ENCODE data around the gene PLEKHA7. TPM values are rescaled to one million over a fixed set of nuclear protein-coding genes. Genes with fewer than 3 reads are reported as not detected.

The PLEKHA7 gene
- total RNA-seq, 4 donors from 2014 or later = 14.7 to 33.5 (median 16.7) TPM

DNA sequence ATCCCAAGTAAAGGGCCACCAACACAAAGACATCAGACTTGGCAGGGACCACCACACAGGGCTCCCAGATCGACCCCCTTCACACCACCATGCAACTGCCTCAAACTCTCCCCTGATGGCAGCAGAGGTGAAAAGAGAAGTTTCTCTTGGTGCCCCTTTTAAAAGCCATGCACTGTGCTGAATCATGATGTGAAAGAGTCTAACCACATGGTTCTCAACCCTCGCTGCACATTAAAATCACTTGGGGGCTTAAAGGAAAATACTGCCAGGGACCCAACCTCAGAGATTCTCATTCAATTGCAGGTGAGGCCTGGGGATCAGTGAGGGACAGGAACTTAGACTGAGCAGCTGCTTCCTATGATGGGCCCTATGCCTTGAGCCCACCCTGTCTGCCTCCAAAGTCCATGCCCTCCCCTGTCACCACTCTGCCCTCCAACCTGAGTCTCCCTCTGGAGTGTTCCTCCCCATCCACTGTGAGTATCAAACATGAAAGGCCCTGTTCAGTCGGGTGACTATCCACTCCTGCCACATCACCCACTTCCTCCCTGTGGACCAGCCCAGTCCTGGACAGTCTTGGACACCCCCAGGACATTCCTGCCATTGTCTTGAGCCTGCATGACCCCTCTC is 40.8 kb downstream of the PLEKHA7 start:
- TF ChIP-seq, protein P1, sequence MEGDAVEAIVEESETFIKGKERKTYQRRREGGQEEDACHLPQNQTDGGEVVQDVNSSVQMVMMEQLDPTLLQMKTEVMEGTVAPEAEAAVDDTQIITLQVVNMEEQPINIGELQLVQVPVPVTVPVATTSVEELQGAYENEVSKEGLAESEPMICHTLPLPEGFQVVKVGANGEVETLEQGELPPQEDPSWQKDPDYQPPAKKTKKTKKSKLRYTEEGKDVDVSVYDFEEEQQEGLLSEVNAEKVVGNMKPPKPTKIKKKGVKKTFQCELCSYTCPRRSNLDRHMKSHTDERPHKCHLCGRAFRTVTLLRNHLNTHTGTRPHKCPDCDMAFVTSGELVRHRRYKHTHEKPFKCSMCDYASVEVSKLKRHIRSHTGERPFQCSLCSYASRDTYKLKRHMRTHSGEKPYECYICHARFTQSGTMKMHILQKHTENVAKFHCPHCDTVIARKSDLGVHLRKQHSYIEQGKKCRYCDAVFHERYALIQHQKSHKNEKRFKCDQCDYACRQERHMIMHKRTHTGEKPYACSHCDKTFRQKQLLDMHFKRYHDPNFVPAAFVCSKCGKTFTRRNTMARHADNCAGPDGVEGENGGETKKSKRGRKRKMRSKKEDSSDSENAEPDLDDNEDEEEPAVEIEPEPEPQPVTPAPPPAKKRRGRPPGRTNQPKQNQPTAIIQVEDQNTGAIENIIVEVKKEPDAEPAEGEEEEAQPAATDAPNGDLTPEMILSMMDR (IDR thresholded peaks at IDR 0.05; ENCODE audit: low read depth) = no peak

DNA sequence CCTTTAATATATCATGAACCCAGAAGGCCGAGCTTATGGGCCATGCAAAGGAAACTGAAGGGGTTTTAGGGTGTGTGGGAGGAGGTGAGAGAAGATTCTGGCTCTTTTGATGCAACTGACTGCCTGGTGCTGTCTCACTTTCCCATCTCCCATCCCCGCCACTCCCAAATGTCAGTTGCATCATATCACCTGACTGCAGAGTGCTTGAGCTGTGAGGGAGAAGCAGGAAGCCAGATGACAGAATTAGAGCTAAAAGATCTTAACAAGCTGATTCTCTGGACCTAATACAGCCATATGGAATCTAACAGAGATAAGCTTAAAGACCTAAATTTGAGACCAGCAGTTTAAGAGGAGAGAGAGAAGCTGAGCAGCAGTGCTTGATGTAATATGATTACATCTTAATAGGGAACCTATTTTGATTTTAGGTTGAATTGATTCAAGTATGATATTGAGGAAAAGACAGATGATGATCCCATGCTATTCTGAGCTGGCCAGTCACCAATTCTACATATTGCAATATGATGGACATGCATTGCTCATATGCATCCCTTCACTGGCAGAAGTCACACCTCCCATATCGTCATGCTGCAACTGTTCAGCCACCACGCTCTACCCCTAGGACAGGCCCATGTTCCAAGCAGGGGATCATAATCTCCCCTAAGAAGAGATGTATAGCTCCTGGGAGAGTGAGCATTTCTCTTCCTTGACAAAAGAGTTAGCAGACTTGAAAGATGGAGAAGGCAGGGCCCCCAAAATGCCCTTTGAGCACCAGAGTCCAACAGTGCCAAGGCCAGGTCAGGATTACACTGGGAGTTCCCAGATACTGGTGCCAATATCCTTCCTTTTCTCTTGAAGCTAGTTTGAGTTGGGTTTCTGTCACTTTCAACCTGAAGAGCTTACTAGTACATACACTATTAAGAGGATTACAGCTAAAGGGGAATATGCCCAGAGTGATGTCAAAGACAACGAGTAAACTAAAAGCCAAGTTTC is 44.9 kb downstream of the PLEKHA7 start:
- TF ChIP-seq, protein P1 (IDR thresholded peaks at IDR 0.05; ENCODE audit: low read depth) = no peak

DNA sequence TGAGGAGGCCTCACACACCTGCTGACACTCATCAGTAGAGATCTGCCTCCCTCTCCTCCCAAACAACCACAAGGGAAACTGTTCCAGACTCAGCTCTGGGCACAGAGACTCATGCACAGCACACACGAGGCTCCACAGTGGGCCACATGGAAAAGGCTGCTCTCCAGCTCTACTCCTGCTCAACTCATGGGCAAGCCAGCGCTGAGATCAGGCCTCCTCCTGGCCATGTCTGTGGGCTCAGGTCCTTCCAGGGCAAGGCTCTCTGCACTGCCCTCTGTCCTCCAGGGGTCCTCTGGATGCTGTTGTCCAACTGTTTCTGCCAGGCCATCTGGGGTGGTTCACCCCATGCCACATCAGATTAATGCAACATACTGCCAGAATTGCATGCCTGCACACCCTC is 46.0 kb downstream of the PLEKHA7 start:
- TF ChIP-seq, protein P1 (IDR thresholded peaks at IDR 0.05; ENCODE audit: low read depth) = no peak

- TF ChIP-seq, protein P1 (IDR thresholded peaks at IDR 0.05; ENCODE audit: low read depth) = no peak
Observed at GRCh38 chr11:16966930-16967671, 47.1 kb downstream of the PLEKHA7 start.

- TF ChIP-seq, protein P1 (IDR thresholded peaks at IDR 0.05; ENCODE audit: low read depth) = no peak
Observed at GRCh38 chr11:16964501-16964900, 49.7 kb downstream of the PLEKHA7 start.

GRCh38 chr11:16963316-16963876 is 50.8 kb downstream of the PLEKHA7 start:
- TF ChIP-seq, protein P1 (IDR thresholded peaks at IDR 0.05; ENCODE audit: low read depth) = no peak

All from subcutaneous adipose tissue (tissue), 4 donors.